H54 (cell line): ENCODE data around the gene DAGLA.

Experiments used
- DNase-seq: peaks from one replicate; pipeline ENCODE4 v3.0.0; 2011; ENCODE audit warnings: low spot score, mixed read lengths; ENCODE audit not compliant: insufficient read length
- FAIRE-seq: peaks from 3 replicates; lab custom pipeline; 2011; peaks lifted over from hg19 to GRCh38; lab: Jason Lieb, UNC
- POLR2A ChIP-seq: IDR thresholded peaks from 2 replicates; pipeline ENCODE4 v1.6.1; 2011; ENCODE audit warnings: low read depth, mild to moderate bottlenecking, low read length

Gene DAGLA

DNA sequence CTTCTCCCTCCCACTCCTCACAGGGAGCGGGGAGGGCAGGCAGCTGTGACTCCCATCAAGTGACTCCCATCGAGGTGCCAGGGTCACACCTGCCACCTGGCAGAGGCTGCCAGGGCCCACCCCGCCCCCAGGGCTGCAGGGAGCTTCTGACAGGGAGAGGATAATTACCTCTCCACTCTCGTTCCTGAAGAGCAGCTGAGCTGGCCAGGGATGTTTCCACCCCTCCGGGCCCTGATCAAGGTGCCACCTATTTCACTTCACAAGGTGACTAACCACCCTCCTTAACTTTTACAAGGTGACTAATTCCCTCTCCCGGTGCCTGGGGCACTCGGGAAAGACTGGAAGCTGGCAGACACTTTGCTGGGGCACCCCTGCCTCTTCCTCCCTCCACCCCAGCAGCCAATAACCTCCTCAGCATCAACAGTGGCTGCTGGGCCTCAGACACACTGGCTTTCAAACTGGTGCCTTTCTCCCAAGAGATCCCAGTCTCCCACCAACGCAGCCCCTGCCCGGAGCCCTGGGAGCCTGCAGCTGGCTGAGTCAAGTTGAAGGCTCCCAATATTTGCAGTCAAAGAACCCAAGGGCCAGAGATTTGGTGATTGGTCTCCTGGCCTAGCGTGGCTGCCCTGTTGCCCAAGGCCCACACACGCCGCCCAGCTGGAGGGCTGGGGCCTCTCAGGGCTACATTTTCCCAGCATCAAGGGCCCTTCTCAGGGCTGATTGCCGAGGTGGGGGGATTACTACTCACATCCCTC is 50.2 kb downstream of the DAGLA start:
- FAIRE-seq, result no peak
- DNase-seq, result peak; percentile 67
- no peak for TF ChIP-seq POLR2A

DNA sequence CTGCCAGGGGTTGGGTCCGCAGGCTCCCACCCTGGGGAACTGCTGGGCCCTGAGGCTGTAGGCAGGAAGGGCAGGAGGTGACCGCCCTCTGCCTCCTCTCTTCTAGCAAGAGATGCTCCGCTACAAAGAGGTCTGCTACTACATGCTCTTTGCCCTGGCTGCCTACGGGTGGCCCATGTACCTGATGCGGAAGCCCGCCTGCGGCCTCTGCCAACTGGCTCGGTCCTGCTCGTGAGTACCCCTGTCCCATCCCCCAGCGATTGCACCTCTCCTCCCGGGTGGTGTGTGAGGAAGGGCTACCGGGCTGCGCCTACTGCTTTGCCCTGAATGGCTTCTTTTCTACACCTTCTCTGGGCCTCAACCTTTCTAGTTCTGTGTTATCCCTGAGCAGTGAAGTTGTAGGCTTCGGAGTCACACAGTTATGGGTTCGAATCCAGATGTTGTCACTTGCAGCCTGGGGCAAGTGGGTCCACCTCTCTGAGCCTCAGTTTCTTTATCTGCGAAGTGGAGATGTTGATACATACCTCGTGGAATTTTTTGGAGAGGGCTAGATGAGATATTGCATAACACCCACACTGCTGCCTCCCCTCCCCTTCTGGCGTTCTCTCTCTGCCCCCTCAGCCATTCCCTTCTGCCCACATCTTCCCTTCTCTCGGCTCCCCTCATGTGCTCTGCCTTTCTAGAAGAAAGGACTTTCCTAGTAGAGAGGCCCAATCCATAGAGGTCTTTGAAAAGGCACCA is 51.2 kb downstream of the DAGLA start:
- FAIRE-seq (no peak), DNase-seq (no peak)
- no peak for TF ChIP-seq POLR2A

GRCh38 chr11:61731952-61732675 is 51.9 kb downstream of the DAGLA start:
- DNase-seq (no peak), FAIRE-seq (no peak)
- TF ChIP-seq POLR2A, result no peak

DNA sequence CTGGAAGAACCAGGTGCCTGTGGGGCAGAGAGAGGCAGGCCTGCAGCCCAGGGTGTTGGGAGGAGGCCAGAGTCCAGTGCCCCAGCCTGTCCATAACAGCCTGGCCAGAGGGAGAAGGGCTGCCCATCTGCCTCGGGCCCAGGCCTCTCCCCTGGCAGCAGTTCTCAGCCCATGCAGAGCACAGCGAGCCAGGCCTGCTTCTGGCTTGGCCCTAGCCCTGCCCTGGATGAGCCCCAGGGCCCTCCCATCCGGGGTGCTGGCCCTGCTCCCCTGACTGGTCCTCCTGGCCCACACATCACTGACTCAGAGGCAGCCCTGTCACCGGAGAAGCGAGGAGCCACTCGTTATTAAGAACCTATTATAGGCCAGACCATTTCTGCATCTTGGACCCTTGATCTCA is 52.5 kb downstream of the DAGLA start:
- no peak for TF ChIP-seq POLR2A
- FAIRE-seq, result no peak
- peak; percentile 95 for DNase-seq

DNA sequence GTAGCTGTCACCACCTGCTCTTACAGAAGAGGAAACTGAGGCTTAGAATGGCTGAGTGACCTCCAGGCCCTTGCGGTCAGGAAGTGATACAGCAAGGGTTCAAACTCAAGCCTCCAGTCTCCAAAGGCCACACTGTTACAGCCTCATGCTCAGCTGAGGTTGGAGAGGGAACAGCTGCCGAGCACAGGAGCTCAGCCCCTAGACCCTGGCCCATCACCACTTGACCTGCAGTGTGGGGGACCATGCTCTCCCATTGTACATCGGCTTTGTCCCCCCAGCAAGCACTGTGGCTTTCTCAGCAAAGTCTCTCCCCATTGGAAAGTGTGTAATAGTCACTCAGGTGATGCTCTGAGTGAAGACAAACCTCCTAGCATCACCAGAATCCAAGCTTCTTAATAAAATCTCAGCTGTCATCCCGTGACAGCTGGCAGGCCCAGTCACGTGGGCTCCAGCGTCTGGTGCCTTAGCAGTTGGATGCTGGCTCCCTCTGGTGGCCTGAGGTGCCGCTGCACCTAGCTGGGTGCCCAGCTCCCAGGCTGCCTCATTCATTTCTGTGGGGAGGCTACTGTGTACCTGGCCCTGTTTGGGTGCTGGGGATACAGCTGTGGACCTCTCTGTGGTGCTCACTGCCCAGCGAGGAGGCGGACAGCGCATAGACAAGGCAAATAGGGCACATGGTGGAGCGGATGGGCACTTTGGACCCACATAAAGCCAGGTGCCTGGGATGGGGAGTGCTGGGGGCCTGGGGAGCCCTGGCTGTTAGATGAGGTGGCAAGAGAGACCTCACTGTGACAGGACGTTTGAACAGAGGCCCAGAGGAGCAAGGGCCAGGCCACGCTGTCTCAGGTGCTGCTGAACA is 53.2 kb downstream of the DAGLA start:
- no peak for TF ChIP-seq POLR2A
- peak; percentile 86 for DNase-seq
- no peak for FAIRE-seq

- no peak for DNase-seq
- no peak for TF ChIP-seq POLR2A
- no peak for FAIRE-seq
Observed at GRCh38 chr11:61734767-61735166, 54.6 kb downstream of the DAGLA start.

DNA sequence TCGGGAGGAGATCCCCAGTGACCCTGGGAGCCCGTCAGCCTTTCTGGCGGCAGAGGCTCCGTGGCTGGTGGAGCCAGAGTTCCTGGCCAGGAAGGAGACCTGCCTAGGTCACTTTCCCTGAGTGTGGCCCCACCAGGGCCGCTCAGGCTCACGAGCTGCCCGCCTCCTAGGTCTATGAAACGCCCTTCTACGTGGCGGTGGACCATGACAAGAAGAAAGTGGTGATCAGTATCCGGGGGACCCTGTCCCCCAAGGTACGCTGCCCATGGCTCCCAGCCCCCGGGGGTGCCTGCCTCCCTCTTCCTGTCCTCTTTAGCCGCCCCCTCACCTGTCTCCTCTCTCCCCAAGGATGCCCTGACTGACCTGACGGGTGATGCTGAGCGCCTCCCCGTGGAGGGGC is 55.2 kb downstream of the DAGLA start:
- FAIRE-seq (no peak), DNase-seq (no peak)
- no peak for TF ChIP-seq POLR2A

GRCh38 chr11:61736310-61736709 is 56.1 kb downstream of the DAGLA start:
- no peak for TF ChIP-seq POLR2A
- FAIRE-seq (no peak), DNase-seq (peak; percentile 68)

GRCh38 chr11:61737131-61737530 is 56.9 kb downstream of the DAGLA start:
- DNase-seq (no peak), FAIRE-seq (no peak)
- TF ChIP-seq POLR2A, result no peak

GRCh38 chr11:61737636-61738386 is 57.6 kb downstream of the DAGLA start:
- TF ChIP-seq POLR2A, result no peak
- FAIRE-seq, result no peak
- DNase-seq, result no peak

GRCh38 chr11:61738776-61739175 is 58.6 kb downstream of the DAGLA start:
- FAIRE-seq (no peak), DNase-seq (no peak)
- no peak for TF ChIP-seq POLR2A

- FAIRE-seq (no peak), DNase-seq (no peak)
- no peak for TF ChIP-seq POLR2A
Observed at GRCh38 chr11:61739413-61739812, 59.2 kb downstream of the DAGLA start.

- no peak for FAIRE-seq
- no peak for DNase-seq
- TF ChIP-seq POLR2A, result no peak
Observed at GRCh38 chr11:61739966-61740365, 59.8 kb downstream of the DAGLA start.
